ENCODE data around the gene PDE2A.

The PDE2A gene

GRCh38 chr11:72588421-72589410 lies 85.5 kb downstream of the PDE2A start:
- DNase-seq (ENCODE audit: low spot score), result no peak

- DNase-seq (ENCODE audit: low spot score), result no peak
Observed at GRCh38 chr11:72587696-72588095, 86.5 kb downstream of the PDE2A start.

GRCh38 chr11:72586321-72587090 lies 87.7 kb downstream of the PDE2A start:
- no peak for DNase-seq (ENCODE audit: low spot score)

- peak; percentile 56 for DNase-seq (ENCODE audit: low spot score)
Observed at GRCh38 chr11:72585762-72586311, 88.4 kb downstream of the PDE2A start.

GRCh38 chr11:72584939-72585597 lies 89.2 kb downstream of the PDE2A start:
- DNase-seq (ENCODE audit: low spot score), result no peak

GRCh38 chr11:72584293-72584938 lies 89.8 kb downstream of the PDE2A start:
- DNase-seq (ENCODE audit: low spot score), result peak; percentile 39

- DNase-seq (ENCODE audit: low spot score), result no peak
Observed at GRCh38 chr11:72583616-72584292, 90.5 kb downstream of the PDE2A start.

- DNase-seq (ENCODE audit: low spot score), result no peak
Observed at GRCh38 chr11:72583177-72583553, 91.1 kb downstream of the PDE2A start.

- DNase-seq (ENCODE audit: low spot score), result no peak
Observed at GRCh38 chr11:72582206-72583176, 91.7 kb downstream of the PDE2A start.

- DNase-seq (ENCODE audit: low spot score), result no peak
Observed at GRCh38 chr11:72581067-72581466, 93.2 kb downstream of the PDE2A start.

GRCh38 chr11:72580642-72580950 lies 93.6 kb downstream of the PDE2A start:
- no peak for DNase-seq (ENCODE audit: low spot score)

GRCh38 chr11:72579816-72580641 lies 94.2 kb downstream of the PDE2A start:
- no peak for DNase-seq (ENCODE audit: low spot score)

GRCh38 chr11:72578991-72579815 lies 95.0 kb downstream of the PDE2A start:
- DNase-seq (ENCODE audit: low spot score), result no peak

GRCh38 chr11:72578566-72578965 lies 95.7 kb downstream of the PDE2A start:
- DNase-seq (ENCODE audit: low spot score), result no peak

- no peak for DNase-seq (ENCODE audit: low spot score)
Observed at GRCh38 chr11:72578051-72578450, 96.2 kb downstream of the PDE2A start.

GRCh38 chr11:72577271-72577721 lies 96.9 kb downstream of the PDE2A start:
- DNase-seq (ENCODE audit: low spot score), result no peak

GRCh38 chr11:72576661-72577060 lies 97.6 kb downstream of the PDE2A start:
- DNase-seq (ENCODE audit: low spot score), result no peak

GRCh38 chr11:72576243-72576595 lies 98.0 kb downstream of the PDE2A start:
- no peak for DNase-seq (ENCODE audit: low spot score)
